Left ventricle myocardium inferior (tissue), 1 donor: ENCODE measurements around the gene EVI5. TPM values are rescaled to one million over a fixed set of nuclear protein-coding genes. Genes with fewer than 3 reads are reported as not detected.

Source experiments
- DNase-seq: peaks from one replicate; pipeline ENCODE4 v3.0.0-alpha.2; 2020
- H3K27ac ChIP-seq: fragments of 200-600 bp; replicated peaks from 2 replicates; pipeline ENCODE4 v1.8.0; 2021
- H3K27me3 ChIP-seq: fragments of 200-600 bp; 2 replicates; pipeline ENCODE4 v1.8.0; 2021; ENCODE audit warnings: low read depth
- H3K36me3 ChIP-seq: fragments of 200-600 bp; 2 replicates; pipeline ENCODE4 v1.8.0; 2021
- H3K4me1 ChIP-seq: fragments of 200-600 bp; 2 replicates; pipeline ENCODE4 v1.8.0; 2021
- H3K4me3 ChIP-seq: fragments of 200-600 bp; 2 replicates; pipeline ENCODE4 v1.8.0; 2021; ENCODE audit warnings: mild to moderate bottlenecking, moderate library complexity
- H3K9me3 ChIP-seq: fragments of 200-600 bp; replicated peaks from 2 replicates; pipeline ENCODE4 v1.8.0; 2021
- CTCF ChIP-seq: fragments of 200-600 bp; IDR thresholded peaks from 2 replicates; pipeline ENCODE4 v1.8.0; 2021; ENCODE audit warnings: antibody characterized with exemption, mild to moderate bottlenecking, borderline replicate concordance
- intact Hi-C: fragments of 100-400 bp; cut with micrococcal nuclease; formaldehyde crosslinking; loops from one replicate; pipeline ENCODE4 v1.11.0; 2022
- total RNA-seq: library from RNA; stranded (reverse); fragmentation: NEBNext Ultra II Directional; extraction: Animal tissue kit (Norgen Biotek cat#: 25700); gene quantifications from one replicate; pipeline ENCODE4 v1.2.1, GENCODE V29; 2021
- donor health status: DM: no; HTN: yes; CAD: no; lungs with severe emphysema.

The EVI5 gene
- total RNA-seq, 1 donor from 2014 or later: 30.4 TPM

DNA sequence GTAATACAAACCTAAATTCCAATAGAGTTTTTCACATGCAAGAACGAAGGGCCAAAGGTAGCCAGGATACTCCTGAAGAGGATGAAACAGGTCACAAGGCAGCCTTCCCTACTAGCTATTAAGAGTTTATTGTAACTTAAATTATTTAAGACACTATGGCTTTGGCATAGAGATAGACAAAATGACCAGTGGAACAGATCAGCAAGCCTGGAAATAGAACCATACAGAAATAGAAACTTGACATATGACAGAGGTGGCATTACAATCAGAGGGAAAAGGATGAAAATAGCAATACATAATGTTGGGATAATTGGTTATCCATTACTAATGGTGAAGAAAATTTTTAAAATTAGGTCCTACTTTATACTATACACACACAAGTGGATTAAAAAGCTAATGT, 314.7 kb downstream of the EVI5 start:
- H3K36me3 ChIP-seq: no peaks in the 10 kb centered on the region
- DNase-seq: no peak
- no peak for TF ChIP-seq CTCF
- no peak overlapping the region for H3K4me3 ChIP-seq
- no peak overlapping the region for H3K27ac ChIP-seq
- peaks cover 2% of the 10 kb centered on the region for H3K27me3 ChIP-seq
- H3K9me3 ChIP-seq: no peaks in the 10 kb centered on the region
- H3K4me1 ChIP-seq: peaks cover 4% of the 10 kb centered on the region
- intact Hi-C loops: no loop called here

GRCh38 chr1:92466683-92467352, 318.1 kb downstream of the EVI5 start:
- H3K4me1 ChIP-seq: peaks cover 4% of the 10 kb centered on the region
- DNase-seq: no peak
- intact Hi-C loops: no loop called here
- H3K9me3 ChIP-seq: no peaks in the 10 kb centered on the region
- no peaks in the 10 kb centered on the region for H3K27me3 ChIP-seq
- no peak for TF ChIP-seq CTCF
- no peaks in the 10 kb centered on the region for H3K36me3 ChIP-seq
- no peak overlapping the region for H3K27ac ChIP-seq
- H3K4me3 ChIP-seq: no peak overlapping the region

DNA sequence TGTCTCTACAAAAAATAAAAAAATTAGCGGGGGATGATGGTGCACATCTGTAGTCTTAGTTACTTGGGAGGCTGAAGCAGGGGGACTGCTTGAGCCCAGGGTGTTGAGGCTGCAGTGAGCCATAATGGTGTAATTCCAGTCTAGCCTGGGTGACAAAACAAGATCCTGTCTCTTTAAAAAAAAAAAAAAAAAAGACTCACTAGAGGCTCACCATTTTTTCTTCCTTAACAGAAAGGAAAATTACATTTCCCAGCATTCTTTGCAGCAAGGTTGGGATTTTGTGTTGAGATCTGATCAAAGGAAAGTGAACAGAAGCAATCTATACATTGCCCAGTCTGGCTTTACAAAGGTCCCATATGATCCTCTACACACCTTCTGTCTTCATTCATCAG, 319.7 kb downstream of the EVI5 start:
- Histone ChIP-seq H3K4me3 (no peak overlapping the region), H3K27ac (no peak overlapping the region), H3K27me3 (no peaks in the 10 kb centered on the region), H3K9me3 (no peaks in the 10 kb centered on the region), H3K4me1 (peaks cover 4% of the 10 kb centered on the region), H3K36me3 (no peaks in the 10 kb centered on the region)
- DNase-seq: no peak
- intact Hi-C loops: no loop called here
- TF ChIP-seq CTCF: no peak

GRCh38 chr1:92464588-92465255, 320.2 kb downstream of the EVI5 start:
- Histone ChIP-seq H3K36me3 (no peaks in the 10 kb centered on the region), H3K9me3 (no peaks in the 10 kb centered on the region), H3K4me3 (no peak overlapping the region), H3K27ac (no peak overlapping the region), H3K27me3 (no peaks in the 10 kb centered on the region), H3K4me1 (no peaks in the 10 kb centered on the region)
- intact Hi-C loops: no loop called here
- TF ChIP-seq CTCF: no peak
- DNase-seq: no peak

GRCh38 chr1:92461364-92462097, 323.4 kb downstream of the EVI5 start:
- no peak for DNase-seq
- H3K4me3 ChIP-seq: no peak overlapping the region
- no peaks in the 10 kb centered on the region for H3K27me3 ChIP-seq
- H3K9me3 ChIP-seq: no peaks in the 10 kb centered on the region
- no peaks in the 10 kb centered on the region for H3K36me3 ChIP-seq
- H3K27ac ChIP-seq: no peak overlapping the region
- intact Hi-C loops: no loop called here
- no peak for TF ChIP-seq CTCF
- H3K4me1 ChIP-seq: no peaks in the 10 kb centered on the region
